ENCODE results near the gene GSDMA.

DNA sequence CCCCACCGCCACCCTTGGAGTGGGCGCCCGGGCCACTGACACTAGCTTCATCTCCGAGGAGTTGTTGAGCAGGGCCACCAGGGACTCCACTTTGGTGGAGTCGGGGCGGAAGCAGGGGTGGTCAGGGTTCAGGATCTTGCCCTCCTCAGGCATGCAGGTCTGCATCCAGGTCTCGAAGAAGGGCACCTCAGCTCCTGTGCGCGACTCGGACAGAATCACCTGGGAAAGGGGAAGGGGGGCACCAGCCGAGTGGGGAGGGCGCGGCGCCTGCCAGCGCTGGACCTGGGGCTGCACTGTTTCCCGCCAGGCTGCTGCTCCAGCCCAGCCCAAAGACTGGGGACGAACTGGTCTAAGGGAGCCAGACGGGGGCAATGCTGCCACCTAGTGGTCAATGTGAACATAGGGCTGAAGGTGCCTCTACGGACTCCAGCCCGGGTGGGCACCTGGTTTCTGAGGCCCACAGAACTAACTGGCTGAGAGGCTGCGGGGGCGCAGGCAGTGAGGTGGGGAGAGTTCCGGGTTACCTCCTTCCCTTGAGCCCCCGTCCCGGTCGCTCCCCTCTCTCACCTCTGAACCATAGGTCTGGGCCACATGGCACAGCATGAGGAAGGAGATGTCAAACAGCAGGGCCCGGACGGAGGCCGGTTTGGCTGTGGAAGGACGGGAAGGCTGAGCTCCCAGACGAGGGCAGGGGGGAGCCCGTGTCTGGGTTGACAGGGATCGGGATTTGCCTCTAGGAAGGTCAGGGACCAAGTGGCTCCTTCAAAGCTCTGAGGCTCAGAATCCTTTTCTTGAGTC lies 64.2 kb downstream of the GSDMA start:
- TF ChIP-seq, protein P1, sequence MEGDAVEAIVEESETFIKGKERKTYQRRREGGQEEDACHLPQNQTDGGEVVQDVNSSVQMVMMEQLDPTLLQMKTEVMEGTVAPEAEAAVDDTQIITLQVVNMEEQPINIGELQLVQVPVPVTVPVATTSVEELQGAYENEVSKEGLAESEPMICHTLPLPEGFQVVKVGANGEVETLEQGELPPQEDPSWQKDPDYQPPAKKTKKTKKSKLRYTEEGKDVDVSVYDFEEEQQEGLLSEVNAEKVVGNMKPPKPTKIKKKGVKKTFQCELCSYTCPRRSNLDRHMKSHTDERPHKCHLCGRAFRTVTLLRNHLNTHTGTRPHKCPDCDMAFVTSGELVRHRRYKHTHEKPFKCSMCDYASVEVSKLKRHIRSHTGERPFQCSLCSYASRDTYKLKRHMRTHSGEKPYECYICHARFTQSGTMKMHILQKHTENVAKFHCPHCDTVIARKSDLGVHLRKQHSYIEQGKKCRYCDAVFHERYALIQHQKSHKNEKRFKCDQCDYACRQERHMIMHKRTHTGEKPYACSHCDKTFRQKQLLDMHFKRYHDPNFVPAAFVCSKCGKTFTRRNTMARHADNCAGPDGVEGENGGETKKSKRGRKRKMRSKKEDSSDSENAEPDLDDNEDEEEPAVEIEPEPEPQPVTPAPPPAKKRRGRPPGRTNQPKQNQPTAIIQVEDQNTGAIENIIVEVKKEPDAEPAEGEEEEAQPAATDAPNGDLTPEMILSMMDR (IDR thresholded peaks at IDR 0.05) = peak; percentile 87 to 96 (median 88)
- no peak for TF ChIP-seq POLR2A (IDR thresholded peaks at IDR 0.05)
